Colonic mucosa (tissue), 4 donors: Measurements from ENCODE around the gene ZNF609. TPM values are rescaled to one million over a fixed set of nuclear protein-coding genes. Genes with fewer than 3 reads are reported as not detected.
A peak's percentile ranks its signal among the peaks of the same experiment; 100 is the strongest.

Source experiments
- DNase-seq: peaks from one replicate; pipeline ENCODE4 v3.0.0-alpha.2; 2020
- H3K27ac ChIP-seq: fragments of 200-600 bp; one replicate; pipeline ENCODE4 v1.8.0; 2021
- H3K27me3 ChIP-seq: fragments of 200-600 bp; one replicate; pipeline ENCODE4 v1.8.0; 2021
- H3K36me3 ChIP-seq: fragments of 200-600 bp; one replicate; pipeline ENCODE4 v1.8.0; 2021
- H3K4me1 ChIP-seq: fragments of 200-600 bp; one replicate; pipeline ENCODE4 v1.8.0; 2021; ENCODE audit warnings: mild to moderate bottlenecking
- H3K4me3 ChIP-seq: fragments of 200-600 bp; one replicate; pipeline ENCODE4 v1.8.0; 2021
- H3K9ac ChIP-seq, 2 donors: one replicate each; pipeline ENCODE4 v1.7.0; 2013; ENCODE audit warnings: control low read depth in 2 of 2, low read depth in 2 of 2, low read length in 2 of 2
- H3K9me3 ChIP-seq: fragments of 200-600 bp; one replicate; pipeline ENCODE4 v1.8.0; 2021
- intact Hi-C: fragments of 100-400 bp; cut with DNase I; formaldehyde crosslinking; loops from one replicate; pipeline ENCODE4 v1.14.1; 2022
- total RNA-seq, 2 donors: library from RNA; stranded (reverse); fragmentation: NEBNext Ultra II Directional in 1 of 2; extraction: Animal tissue kit (Norgen Biotek cat#: 25700) in 1 of 2; gene quantifications; one replicate each; pipeline ENCODE4 v1.2.1, GENCODE V29; 2021
- TF ChIP-seq, protein P1 (sequence below): fragments of 200-600 bp; IDR thresholded peaks from one replicate; pipeline ENCODE4 v1.8.0; 2022; ENCODE audit warnings: antibody characterized with exemption, mild to moderate bottlenecking
- donor health status: healthy.
- donor health status: DM: no; HTN: no; CAD: no.
- donor health status: DM: no; HTN: no; CAD: no.

Gene ZNF609
- total RNA-seq, 2 donors from 2014 or later: 24.5 to 24.8 TPM

DNA sequence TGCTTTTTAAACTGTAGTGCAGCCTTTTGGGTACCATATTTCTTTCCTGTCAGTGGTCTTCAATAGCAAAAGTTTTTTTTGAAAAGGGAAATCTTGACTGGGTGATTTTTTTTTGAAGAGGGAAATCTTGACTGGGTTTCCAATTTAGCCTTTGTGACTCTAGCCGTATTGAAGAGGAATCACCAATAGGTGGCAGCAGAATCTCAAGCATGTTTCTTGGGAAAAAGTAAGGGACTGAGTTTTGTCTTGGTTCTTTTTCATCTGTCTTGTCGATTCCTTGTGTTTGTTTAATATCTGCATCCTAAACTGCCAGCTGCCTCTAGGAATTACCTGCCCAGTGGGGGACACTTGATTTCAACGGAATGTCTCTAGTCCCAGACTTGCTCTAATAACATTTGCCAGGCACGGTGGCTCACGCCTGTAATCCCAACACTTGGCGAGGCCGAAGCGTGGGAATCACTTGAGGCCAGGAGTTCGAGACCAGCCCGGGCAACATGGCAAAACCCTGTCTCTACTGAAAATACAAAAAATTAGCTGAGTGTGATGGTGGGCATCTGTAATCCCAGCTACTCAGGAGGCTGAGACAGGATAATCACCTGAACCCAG lies 225.9 kb downstream of the ZNF609 start:
- Histone ChIP-seq H3K27ac (no peak overlapping the region), H3K36me3 (peaks cover 24% of the 10 kb centered on the region), H3K4me1 (no peaks in the 10 kb centered on the region), H3K9ac (no peak overlapping the region), H3K9me3 (no peaks in the 10 kb centered on the region), H3K4me3 (no peak overlapping the region), H3K27me3 (no peaks in the 10 kb centered on the region)
- peak; percentile 47 for DNase-seq
- TF ChIP-seq, protein P1, sequence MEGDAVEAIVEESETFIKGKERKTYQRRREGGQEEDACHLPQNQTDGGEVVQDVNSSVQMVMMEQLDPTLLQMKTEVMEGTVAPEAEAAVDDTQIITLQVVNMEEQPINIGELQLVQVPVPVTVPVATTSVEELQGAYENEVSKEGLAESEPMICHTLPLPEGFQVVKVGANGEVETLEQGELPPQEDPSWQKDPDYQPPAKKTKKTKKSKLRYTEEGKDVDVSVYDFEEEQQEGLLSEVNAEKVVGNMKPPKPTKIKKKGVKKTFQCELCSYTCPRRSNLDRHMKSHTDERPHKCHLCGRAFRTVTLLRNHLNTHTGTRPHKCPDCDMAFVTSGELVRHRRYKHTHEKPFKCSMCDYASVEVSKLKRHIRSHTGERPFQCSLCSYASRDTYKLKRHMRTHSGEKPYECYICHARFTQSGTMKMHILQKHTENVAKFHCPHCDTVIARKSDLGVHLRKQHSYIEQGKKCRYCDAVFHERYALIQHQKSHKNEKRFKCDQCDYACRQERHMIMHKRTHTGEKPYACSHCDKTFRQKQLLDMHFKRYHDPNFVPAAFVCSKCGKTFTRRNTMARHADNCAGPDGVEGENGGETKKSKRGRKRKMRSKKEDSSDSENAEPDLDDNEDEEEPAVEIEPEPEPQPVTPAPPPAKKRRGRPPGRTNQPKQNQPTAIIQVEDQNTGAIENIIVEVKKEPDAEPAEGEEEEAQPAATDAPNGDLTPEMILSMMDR: peak; percentile 61
- intact Hi-C loops: loop anchor here (10.0 kb wide), 1 partner anchor 261 kb away; no protein-coding TSS in a partner anchor

DNA sequence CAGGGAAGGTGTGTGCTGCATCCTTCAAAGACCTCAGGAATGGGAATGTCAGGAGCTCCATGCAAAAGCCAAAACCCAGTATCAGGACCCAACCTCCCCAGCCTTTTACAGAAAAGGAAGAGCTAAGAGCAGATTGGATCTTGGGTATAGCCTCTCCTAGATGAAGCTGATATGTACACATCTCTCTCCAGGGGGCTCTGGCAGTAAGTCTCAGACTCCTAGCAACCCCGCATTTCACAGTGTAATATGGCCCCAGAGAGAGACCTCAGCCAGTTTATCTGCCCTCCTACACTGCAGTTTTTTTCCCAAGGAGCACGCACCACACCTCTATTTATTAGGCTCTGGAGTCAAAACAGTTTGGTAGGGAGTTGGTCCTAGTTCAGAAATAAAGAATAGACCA lies 226.8 kb downstream of the ZNF609 start:
- H3K4me1 ChIP-seq: no peaks in the 10 kb centered on the region
- intact Hi-C loops: loop anchor here (10.0 kb wide), 1 partner anchor 262 kb away; no protein-coding TSS in a partner anchor
- H3K9ac ChIP-seq: no peak overlapping the region
- H3K9me3 ChIP-seq: no peaks in the 10 kb centered on the region
- H3K27me3 ChIP-seq: no peaks in the 10 kb centered on the region
- no peak for DNase-seq
- no peak overlapping the region for H3K4me3 ChIP-seq
- no peak overlapping the region for H3K27ac ChIP-seq
- TF ChIP-seq, protein P1: no peak
- H3K36me3 ChIP-seq: peaks cover 16% of the 10 kb centered on the region

DNA sequence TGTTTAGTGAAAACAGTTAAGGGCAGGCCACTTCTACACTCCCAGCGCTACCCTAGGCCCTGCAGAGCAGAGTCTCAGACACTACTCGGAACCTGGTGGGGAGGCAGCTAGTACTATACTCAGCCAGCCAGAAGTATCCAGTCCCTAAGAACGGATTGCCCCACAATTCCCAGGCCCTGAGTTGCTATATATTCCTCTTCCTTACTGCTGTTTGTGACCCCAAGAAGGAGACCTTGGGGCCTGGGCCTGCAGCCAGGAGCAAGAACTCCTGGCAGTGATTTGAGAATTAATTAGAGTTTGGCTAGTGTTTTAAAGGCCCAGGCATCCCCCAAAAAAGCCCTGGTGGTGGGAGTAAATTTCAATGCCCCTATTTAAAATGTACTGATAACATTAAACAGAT lies 227.3 kb downstream of the ZNF609 start:
- no peaks in the 10 kb centered on the region for H3K27me3 ChIP-seq
- H3K4me3 ChIP-seq: no peak overlapping the region
- no peak for DNase-seq
- no peak overlapping the region for H3K27ac ChIP-seq
- peaks cover 11% of the 10 kb centered on the region for H3K36me3 ChIP-seq
- H3K4me1 ChIP-seq: no peaks in the 10 kb centered on the region
- H3K9me3 ChIP-seq: no peaks in the 10 kb centered on the region
- TF ChIP-seq, protein P1: no peak
- H3K9ac ChIP-seq: no peak overlapping the region
- intact Hi-C loops: loop anchor here (10.0 kb wide), 1 partner anchor 263 kb away; no protein-coding TSS in a partner anchor

DNA sequence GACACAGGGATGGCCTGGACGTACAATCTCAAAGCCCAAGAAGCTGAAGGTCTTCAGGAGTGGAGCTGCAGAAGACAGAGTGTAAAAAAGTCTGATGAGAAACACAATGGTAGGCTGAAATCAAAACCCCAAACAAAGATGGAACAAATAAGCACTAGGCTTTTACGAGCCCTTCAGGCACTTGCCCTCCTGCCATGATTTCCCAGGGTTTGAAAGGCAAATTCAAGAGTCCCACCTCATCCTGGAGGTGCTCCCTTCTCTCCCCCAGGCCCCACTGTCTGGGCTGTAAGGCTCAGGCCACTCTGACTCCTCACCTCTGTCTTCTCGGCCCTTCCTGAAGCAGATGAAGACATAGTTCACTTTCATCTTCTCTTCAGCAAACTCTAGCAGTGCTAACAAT lies 228.4 kb downstream of the ZNF609 start:
- no peak overlapping the region for H3K9ac ChIP-seq
- intact Hi-C loops: loop anchor here (10.0 kb wide), 1 partner anchor 264 kb away; no protein-coding TSS in a partner anchor
- H3K9me3 ChIP-seq: no peaks in the 10 kb centered on the region
- H3K4me1 ChIP-seq: no peaks in the 10 kb centered on the region
- DNase-seq: no peak
- no peaks in the 10 kb centered on the region for H3K27me3 ChIP-seq
- peaks cover 9% of the 10 kb centered on the region for H3K36me3 ChIP-seq
- H3K4me3 ChIP-seq: no peak overlapping the region
- TF ChIP-seq, protein P1: no peak
- no peak overlapping the region for H3K27ac ChIP-seq

DNA sequence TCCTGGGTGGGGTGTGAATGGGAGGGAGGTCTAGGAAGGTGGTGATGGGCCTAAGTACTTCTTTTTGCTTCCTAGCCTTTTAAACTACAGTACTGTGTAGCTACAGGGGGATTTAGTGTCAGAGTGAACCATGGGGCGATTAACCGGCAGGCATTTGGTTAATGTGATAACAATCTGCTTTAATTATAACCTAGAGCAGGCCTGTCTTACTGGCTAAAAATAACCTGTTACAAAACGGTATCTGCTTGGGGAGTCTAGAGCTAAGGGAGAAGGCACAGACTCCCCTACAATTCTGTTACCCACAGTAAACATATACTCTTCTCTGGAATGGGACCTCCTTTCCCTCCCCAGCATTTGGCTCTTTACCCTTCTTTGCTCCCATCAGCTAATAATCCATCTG lies 229.6 kb downstream of the ZNF609 start:
- no peak overlapping the region for H3K4me3 ChIP-seq
- TF ChIP-seq, protein P1: no peak
- intact Hi-C loops: no loop called here
- no peak overlapping the region for H3K27ac ChIP-seq
- H3K4me1 ChIP-seq: no peaks in the 10 kb centered on the region
- H3K36me3 ChIP-seq: peaks cover 9% of the 10 kb centered on the region
- H3K27me3 ChIP-seq: no peaks in the 10 kb centered on the region
- H3K9me3 ChIP-seq: no peaks in the 10 kb centered on the region
- no peak overlapping the region for H3K9ac ChIP-seq
- no peak for DNase-seq
